ENCODE measurements around the gene JDP2. TPM values are rescaled to one million over a fixed set of nuclear protein-coding genes. Genes with fewer than 3 reads are reported as not detected.

JDP2 gene
- total RNA-seq, 2 donors from 2014 or later: 81.8 to 100 TPM

DNA sequence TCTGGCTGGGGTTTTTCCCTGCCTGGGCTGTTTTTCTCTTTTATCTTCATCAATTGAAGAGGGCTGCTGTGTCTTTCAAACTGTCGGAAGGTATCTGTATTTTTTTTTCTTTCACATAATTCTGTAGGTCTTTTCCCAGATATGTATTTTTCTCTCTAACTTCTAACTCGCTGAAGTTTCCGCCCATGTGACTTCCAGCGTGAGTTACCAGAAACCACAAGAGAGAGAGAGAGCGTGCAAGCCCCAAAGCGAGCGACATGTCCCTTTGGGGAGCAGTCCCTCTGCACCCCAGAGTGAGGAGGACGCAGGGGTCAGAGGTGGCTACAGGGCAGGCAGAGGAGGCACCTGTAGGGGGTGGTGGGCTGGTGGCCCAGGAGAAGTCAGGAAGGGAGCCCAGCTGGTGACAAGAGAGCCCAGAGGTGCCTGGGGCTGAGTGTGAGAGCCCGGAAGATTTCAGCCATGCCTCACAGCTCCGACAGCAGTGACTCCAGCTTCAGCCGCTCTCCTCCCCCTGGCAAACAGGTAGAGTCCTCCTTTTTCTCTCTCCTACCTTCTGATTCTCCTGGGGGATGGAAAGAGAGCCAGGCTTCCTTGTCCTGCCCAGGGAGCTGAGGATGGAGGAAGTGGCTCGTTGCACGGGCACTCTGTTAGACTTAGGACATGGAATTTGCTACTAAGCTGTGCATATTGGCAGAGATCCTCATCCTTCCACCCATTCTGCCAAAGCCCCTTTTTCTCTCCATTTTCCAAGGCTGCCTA, 94.6 kb downstream of the JDP2 start, which contains the start of gene BATF:
BATF (plus strand) TSS at position 246 of the 759 bp plus-strand sequence; CDS start at position 460, 214 bp downstream.
- Histone ChIP-seq H3K27me3 (replicated peaks; ENCODE audit: insufficient read depth) (no peaks in the 10 kb centered on the region), H3K4me1 (ENCODE audit: control insufficient read depth in 1 of 2, low read depth in 2 of 2) (no peaks in the 10 kb centered on the region), H3K27ac (no peak within 1 kb of the TSS), H3K9me3 (no peaks in the 10 kb centered on the region), H3K4me3 (peak within 1 kb of the TSS; percentile 68), H3K36me3 (no peaks in the 10 kb centered on the region)
- ATAC-seq (ENCODE audit: insufficient number of reproducible peaks, low FRiP score, low read depth) (no peak), DNase-seq (ENCODE audit: low spot score) (no peak)
- TF ChIP-seq, protein P1, sequence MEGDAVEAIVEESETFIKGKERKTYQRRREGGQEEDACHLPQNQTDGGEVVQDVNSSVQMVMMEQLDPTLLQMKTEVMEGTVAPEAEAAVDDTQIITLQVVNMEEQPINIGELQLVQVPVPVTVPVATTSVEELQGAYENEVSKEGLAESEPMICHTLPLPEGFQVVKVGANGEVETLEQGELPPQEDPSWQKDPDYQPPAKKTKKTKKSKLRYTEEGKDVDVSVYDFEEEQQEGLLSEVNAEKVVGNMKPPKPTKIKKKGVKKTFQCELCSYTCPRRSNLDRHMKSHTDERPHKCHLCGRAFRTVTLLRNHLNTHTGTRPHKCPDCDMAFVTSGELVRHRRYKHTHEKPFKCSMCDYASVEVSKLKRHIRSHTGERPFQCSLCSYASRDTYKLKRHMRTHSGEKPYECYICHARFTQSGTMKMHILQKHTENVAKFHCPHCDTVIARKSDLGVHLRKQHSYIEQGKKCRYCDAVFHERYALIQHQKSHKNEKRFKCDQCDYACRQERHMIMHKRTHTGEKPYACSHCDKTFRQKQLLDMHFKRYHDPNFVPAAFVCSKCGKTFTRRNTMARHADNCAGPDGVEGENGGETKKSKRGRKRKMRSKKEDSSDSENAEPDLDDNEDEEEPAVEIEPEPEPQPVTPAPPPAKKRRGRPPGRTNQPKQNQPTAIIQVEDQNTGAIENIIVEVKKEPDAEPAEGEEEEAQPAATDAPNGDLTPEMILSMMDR (IDR thresholded peaks at IDR 0.05): no peak

GRCh38 chr14:75522983-75523318, 95.1 kb downstream of the JDP2 start:
- Histone ChIP-seq H3K4me3 (peak overlapping the region; percentile 68), H3K4me1 (ENCODE audit: control insufficient read depth in 1 of 2, low read depth in 2 of 2) (no peaks in the 10 kb centered on the region), H3K36me3 (no peaks in the 10 kb centered on the region), H3K27me3 (replicated peaks; ENCODE audit: insufficient read depth) (no peaks in the 10 kb centered on the region), H3K27ac (no peak overlapping the region), H3K9me3 (no peaks in the 10 kb centered on the region)
- TF ChIP-seq, protein P1 (IDR thresholded peaks at IDR 0.05): no peak
- ATAC-seq (ENCODE audit: insufficient number of reproducible peaks, low FRiP score, low read depth) (no peak), DNase-seq (ENCODE audit: low spot score) (no peak)

Other genes starting within 250 kb of the JDP2 start
- 1,000 to 10,000 TPM in 1 of 2 donors, 100 to 1,000 TPM in 1; 358 to 3,038 TPM for gene FOS, start 149.2 kb upstream of the JDP2 start, total RNA-seq
- 1 to 10 TPM; 3.7 to 9.5 TPM for gene BATF, start 94.4 kb downstream of the JDP2 start, total RNA-seq
- 1 to 10 TPM; 6.2 to 8.3 TPM for gene FLVCR2, start 150.6 kb downstream of the JDP2 start, total RNA-seq
- gene ERG28, start 232.9 kb downstream of the JDP2 start, total RNA-seq: 1 to 10 TPM; 7.6 to 7.7 TPM
- 10 to 100 TPM; 34.7 to 47.9 TPM for gene TTLL5, start 233.2 kb downstream of the JDP2 start, total RNA-seq

Data from thoracic aorta (tissue), 2 donors.